DND-41 (cell line): Measurements from ENCODE around the gene LSM3.

ENCODE experiments used
- CTCF ChIP-seq: IDR thresholded peaks from 2 replicates; pipeline ENCODE4 v1.5.1; 2012; ENCODE audit warnings: borderline replicate concordance, low read length, moderate library complexity, mild to moderate bottlenecking; ENCODE audit not compliant: poor library complexity, severe bottlenecking; ENCODE audit errors: extremely low read depth
- EZH2 ChIP-seq: IDR thresholded peaks from 3 replicates; pipeline ENCODE4 v1.6.1; 2012; ENCODE audit warnings: borderline replicate concordance, low read depth, mild to moderate bottlenecking, moderate library complexity, low read length, inconsistent platforms; ENCODE audit not compliant: severe bottlenecking

- TF ChIP-seq CTCF (no peak), EZH2 (no peak)
Measured at GRCh38 chr3:14208977-14209394, 30.4 kb downstream of the LSM3 start.
